GM18858 (cell line): ENCODE results near the gene PCDH1.
"Not testable (repeated sequence)": the region's sequence is repeated elsewhere in the genome, so short reads cannot be mapped to it uniquely, and the experiment has no call there.

ENCODE experiments used
- ATAC-seq: cut with Tn5 transposase; IDR thresholded peaks from one replicate; pipeline ENCODE4 v1.9.1; 2021; ENCODE audit not compliant: unreplicated experiment

PCDH1 gene

DNA sequence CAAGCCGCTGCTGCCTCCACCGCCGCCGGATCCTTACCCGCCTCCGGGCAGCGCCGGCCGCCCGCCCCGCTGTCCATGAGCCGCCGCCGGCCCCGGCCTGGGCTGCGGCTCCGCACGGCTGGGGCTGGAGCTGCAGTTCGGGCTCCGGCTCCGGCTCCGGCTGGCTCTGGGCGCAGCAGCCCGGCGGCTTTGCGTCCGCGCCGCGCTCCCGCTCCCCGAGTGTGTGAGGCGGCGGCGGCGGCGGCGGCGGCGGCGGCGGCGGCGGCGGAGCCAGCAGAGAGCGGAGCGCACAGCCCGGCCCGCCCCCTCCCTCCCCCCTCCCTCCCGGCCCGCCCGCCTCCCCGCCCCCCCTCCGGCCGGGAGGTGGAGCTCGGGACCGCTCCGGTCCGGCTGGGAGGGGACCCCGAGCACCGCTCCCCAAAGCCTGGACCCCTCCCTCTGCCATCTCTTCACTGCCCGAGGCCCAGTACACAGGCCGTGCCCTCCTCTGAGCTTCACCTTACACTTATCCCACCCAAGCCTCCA, at the start of gene PCDH1:
Gene PCDH1, minus strand, starts transcription at position 225 of the 525 bp plus-strand sequence. Its CDS starts 148 bp downstream, at position 77.
- ATAC-seq: no peak

DNA sequence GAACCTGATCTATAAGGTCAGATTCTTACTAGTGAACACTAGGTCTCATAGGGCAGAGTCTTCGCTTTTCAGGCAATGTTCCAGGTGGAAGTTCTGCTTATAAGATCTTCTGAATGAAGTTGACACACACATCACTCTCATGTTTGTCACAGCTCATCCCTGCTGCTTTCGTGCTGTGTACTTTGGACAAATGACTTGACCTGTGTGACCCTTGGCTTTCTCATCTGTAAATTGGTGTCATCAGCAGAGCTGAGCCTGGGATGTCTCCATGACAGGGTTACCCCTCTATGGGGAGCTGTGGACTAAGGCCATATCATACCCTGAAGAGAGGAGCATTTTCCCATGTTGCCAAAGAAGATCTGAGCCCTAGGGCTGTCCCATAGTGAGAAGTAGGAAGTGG, 48.2 kb upstream of the PCDH1 start:
- no peak for ATAC-seq

DNA sequence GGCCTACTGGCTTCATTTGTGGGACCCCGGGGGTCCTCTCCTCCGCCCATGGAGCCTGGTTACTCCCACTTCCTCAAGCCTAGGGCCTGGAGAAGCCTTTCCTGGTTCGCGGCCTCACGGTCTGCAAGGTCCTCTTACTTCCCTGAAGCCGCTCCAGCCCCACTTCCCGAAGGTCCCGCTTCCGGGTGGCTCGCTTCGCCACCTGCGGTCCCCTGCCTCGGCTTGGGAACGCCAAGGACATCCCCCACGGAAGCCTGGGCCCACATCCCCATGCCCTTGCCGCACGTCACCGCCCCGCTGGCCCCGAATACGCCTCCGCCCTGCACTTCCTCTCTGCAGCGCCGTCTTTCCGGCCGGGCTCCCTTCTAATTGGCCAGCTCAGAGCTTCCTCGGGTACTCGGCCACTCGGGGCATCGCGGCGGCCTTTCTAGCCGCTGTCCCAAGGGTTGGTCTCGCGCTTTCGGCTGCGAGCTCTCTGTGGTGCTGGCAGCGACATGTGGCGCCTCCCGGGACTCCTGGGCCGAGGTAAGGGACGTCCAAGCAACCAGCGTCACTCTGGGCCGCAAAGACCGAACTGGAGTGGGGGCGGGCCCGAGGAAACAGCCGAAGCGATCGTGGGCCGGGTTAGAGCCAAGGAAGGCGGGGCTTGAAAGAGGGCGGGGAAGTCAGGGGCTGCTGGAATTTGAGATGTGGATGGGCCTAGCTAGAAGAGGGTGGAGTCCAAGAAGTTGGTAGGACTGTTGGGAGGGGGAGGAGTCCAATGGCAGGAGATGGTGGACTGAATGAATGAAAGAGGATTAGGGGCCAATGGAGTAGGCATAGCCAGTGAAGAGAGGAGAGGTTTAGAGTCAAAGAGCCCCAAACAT, 45.5 kb upstream of the PCDH1 start, which contains the start of gene DELE1:
Gene DELE1, plus strand, starts transcription at position 424 of the 866 bp plus-strand sequence. Its CDS starts 71 bp downstream, at position 495.
- ATAC-seq: peak; percentile 89

DNA sequence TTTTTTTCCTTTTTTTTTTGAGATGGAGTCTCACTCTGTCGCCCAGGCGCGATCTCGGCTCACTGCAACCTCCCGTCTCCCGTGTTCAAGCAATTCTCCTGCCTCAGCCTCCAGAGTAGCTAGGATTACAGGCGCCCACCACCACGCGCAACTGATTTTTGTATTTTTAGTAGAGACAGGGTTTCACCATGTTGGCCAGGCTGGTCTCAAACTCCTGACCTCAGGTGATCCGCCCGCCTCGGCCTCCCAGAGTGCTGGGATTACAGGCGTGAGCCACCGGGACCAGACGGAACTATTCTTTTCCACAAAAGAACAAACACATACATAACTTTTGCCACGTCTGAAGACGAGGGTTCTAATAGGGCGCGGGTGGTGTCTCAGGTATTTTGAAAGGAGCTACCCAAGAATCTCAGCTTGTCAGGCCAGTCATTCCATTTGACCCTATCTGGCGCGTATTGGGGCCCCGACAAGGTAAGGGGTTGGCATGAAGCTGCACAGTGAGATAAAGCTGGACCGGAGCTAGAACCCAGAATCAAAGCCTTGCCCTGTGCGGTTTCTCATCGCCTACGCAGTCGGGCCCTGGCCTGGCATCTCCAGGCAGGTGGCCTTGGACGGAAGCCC, 44.7 kb upstream of the PCDH1 start:
- ATAC-seq: not testable (repeated sequence)

DNA sequence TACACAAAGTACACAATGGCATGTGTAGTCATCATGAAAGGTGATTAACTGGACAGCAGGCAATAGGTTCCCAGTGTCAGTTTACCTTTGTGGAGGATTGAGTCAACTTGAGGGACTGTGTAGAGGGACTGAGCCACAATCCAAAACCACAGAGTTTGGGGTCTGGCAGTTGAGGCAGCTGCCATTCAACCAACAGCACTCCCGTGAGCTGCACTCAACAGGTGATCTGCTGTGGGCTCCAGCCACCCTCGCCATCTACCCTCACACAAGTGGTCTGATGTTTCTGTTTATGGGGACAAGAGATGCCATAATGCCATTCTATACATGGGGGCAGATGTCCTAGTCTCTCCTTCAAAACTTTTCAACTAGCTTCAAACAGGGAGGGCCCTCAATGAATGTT, 42.6 kb upstream of the PCDH1 start:
- ATAC-seq: no peak

DNA sequence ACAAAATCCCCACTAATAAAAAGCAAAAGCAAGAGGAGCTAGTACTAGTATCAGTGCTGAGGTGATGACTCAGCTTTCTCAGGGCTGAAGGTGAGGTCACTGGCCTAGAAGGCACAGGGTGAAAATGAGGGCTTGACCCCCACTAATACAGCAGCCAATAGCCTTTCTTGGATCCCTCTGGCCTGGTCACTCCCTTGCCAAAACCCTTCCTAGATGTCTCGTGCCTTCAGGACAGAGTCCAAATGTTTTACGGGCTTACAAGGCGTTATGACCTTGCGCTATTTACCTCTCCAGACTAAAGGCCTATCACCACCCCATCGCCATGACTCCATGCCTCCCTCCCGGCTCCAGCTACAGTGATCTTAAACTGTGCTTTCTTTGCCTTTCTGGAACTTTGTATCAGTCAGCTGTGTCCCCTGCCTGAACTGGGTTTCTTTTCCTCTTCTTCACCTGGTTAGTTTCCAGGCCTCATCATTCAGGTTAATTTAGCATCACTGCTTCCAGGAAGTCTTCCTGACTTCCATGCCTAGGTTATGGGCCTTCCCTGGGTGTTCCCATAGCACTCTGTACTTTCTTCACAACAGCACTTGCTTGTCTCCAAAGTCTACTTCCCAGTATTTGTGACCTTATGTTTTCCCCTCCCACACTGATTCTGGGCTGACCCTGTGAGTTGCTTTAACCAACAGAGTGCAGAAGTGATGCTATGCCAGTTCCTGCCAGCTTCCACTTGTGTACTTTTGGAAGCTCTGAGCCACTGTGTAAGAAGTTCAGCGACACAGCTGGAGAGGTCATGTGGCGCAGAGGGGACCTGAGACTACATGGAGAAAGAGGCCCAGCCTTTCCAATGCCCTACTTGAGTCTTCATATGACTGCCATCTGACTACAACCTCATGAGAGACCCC, 41.3 kb upstream of the PCDH1 start:
- ATAC-seq: no peak

DNA sequence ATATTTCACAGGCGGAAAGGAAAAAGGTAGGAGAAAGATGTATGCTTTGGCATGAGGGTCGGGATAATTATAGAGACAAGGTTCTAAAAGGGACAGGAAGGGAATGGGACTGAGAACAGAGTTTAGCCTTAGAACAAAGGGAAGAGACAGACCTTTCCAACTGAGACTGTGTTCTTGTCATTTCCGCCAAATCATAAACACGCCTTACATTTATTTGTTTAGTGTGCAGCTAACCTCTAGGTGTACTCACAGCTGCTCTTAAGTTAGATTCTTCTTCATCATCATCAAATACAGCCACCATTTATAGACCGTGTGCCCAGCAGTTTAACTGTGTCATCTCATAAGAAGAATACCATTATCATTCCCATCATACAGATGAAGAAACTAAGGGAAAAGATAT, 39.5 kb upstream of the PCDH1 start:
- ATAC-seq: no peak

DNA sequence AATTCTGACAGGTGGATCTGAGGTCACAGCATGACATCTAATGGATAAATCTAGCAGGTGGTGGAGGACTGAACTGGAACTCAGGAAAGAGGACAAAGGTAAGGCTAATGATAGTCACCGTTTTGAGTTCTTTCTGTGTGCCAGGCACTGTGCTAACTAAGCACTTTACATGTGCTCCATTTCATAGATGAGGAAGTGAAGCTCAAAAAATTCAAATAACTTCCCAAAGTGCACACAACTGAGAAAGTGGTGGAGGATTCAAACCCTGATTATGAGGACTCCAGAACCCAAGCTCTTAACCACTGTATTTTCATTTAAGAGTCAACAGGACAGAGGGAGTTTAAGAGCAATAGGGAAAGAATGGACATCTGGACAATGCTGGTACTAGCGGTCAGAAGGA, 38.3 kb upstream of the PCDH1 start:
- no peak for ATAC-seq

DNA sequence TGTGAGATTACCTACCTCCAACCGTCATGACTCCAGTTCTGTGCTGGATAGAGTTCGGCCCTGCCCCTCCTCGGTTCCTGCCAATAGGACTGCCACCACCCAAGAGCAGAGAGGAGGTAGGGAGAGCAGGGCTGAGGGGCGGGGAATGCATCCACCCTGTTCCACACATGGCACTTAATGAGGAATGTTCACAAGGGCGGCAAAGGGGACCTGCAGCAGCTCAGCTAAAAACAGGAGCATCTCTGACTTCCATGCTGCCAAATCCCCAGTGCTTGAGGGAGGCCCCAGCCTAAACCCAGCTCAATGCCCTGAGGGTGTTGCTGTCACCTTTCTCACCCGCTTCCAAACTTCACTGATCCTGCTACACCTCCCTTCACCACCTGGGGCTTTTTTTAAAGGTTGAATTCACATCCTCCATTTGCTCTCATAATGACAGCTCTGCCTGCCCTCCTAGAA, 37.7 kb upstream of the PCDH1 start:
- ATAC-seq: no peak

DNA sequence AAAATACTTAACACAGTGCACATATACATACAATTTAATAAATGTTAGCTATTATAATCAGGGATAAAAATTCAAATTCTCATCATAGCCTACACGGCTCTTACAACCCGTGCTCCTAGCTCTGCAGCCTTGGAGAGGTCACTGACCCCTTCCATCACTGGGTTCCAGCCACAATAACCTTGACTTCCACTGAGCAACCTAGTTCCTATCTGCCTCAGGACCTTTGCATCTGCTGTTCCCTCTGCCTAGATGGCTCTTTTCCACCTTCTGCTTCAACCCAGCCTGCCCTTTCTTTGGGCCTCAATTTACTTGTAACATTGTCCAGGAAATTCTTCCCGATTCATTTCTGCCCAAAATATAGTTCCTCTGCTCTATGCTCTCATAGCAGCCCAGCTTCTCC, 36.6 kb upstream of the PCDH1 start:
- no peak for ATAC-seq

DNA sequence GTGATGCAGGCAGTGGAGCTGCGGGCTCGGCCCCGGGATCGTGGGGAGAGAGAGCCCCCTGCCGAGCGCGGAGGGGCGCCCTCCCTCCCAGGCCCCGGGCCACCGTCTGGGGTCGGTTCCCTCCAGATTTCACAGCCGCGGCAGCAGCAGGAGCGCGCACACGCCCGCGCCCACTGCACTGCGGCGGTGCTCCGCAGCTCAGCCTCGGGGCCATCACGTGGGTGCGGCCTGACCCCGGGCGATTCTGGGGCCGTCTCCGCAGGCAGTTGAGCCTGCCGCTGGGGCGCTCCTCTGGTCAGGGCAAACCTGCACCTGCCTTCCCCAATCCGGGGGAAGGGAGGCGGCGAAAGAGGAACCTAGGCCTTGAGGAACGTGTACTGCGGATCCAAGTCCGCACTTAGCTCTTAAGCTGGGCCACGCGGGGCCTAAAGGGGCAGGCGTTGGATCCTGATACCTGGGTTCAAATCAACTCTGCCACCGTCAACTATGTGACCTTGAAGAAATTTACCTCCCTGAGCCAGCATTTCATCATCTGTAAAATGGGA, 36.1 kb upstream of the PCDH1 start:
- ATAC-seq: peak; percentile 56

DNA sequence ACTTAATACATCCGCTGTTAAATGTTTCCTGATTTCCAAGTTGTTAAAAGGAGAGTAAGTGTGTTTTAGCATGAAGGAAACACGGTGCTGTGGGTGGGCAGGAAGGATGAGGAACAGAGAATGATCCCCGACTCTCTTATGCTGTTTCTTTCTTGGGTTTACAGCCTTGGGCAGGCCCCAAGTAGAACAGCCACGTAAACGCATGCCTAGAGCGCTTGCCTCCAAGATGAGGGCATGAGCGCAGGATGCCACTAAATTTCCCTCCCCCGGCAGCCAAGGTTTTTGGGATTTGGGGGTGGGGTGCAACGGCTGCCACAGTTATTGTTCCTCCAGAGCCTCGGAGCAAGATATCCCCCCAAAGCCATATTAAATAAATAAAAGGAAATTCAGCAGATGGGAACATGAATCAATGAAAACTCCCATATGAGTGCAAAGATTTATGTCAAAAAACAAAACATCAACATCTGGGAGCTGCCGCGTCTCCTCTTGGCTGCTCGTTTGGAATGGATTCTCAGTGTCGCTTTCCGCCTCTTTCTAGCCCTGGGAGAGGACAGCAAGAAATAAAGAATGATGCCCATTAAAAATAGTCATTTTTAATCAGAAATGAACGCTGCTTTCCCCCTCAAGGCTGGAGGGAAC, 35.5 kb upstream of the PCDH1 start:
- no peak for ATAC-seq

DNA sequence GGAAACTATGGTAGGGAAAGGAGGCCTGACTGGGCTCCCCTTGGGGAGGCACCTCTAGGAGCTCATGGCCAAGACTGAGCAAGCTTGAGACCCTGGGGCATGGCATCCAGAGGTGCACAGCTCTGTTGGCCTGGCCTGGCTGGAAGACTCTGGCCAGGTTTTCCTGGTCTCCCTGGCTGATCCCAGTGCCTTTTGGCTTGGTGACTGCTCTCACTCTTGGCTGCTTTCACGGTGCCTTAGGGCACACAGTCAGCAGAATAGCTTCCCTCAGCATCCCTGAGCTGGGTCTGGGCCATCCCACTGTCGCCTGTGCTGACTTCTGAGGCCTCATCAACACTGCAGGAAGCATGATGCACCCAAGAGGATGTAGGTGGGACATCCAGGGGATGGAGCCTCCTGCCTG, 32.1 kb upstream of the PCDH1 start:
- ATAC-seq: no peak

DNA sequence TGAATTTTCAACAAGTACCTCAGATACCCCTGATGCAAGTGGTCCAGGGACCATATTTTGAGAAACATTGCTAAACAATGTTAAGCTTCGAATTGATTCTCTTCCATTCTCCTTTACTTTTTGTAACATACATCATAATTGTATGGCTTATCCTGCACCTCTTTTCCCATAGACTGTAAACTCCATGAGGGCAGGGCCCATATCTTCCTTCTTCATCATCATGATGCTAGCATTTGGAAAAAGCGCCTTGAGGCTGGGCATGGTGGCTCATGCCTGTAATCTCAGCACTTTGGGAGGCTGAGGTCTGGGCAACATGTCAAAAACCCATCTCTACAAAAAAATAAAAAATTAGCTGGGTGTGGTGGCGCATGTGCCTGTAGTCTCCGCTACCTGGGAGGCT, 31.0 kb upstream of the PCDH1 start:
- ATAC-seq: no peak

DNA sequence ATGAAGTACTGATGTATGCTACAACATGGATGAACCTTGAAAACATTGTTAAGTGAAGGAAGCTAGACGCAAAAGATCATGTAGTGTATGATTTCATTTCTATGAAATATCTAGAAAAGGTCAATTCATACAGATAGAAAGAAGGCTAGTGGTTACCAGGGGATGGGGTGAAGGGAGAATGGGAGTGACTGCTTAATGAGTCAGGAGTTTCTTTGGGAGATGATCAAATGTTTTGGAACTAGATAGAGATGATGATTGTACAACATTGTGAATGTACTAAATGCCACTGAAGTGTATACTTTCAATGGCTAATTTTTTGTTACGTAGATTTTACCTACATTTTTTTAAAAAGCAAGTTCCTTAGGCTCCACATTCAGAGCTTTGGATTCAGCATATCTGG, 30.6 kb upstream of the PCDH1 start:
- ATAC-seq: no peak

DNA sequence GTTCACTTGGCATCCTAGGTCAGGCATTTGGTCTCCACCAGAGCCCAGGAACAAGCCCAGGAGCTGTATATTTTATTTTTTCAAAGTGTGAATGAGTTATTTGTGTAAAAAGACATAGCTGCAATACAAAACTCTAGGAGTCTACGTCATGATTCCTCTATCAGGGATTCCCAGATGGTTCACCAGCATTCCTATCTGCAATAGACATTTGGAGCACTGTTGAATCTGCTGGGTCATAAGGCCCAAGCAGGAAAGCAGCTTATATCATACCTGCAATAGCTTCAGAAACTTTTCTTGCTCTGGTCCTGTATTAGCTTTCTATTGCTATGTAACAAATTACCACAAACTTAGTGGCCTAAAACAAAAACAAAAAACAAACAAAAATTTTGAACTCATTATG, 28.8 kb upstream of the PCDH1 start:
- no peak for ATAC-seq

DNA sequence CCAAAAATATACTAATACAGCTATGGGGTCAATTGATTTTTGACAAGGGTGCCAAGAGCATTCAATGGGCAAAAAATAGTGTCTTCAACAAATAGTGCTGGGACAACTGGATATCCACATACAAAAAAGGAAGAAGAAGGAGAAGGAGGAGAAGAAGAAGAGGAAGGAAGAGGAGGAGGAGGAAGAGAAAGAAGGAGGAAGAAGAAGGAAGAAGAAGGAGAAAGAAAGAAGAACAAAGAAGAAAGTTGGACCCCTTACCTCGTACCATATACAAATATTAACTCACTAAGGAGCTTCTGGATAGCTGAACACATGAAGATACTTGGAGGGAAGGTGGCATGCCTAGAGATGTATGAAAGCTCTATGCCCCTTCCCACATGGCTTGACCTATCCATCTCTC, 28.3 kb upstream of the PCDH1 start:
- ATAC-seq: no peak

DNA sequence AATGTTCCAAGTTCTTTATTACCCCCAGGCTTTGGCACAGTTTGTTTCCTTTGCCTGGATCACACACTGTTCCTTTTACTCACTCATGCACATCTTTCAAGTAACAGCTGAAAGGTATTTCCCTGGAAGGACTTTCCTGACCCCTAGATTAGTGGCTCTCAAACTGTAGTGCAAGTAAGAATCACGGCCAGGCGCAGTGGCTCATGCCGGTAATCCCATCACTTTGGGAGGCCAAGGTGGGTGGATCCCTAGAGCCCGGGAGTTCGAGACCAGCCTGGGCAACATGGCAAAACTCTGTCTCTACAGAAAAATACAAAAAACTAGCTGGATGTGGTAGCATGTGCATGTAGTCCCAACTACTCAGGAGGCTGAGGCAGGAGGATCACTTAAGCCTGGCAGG, 26.3 kb upstream of the PCDH1 start:
- no peak for ATAC-seq

DNA sequence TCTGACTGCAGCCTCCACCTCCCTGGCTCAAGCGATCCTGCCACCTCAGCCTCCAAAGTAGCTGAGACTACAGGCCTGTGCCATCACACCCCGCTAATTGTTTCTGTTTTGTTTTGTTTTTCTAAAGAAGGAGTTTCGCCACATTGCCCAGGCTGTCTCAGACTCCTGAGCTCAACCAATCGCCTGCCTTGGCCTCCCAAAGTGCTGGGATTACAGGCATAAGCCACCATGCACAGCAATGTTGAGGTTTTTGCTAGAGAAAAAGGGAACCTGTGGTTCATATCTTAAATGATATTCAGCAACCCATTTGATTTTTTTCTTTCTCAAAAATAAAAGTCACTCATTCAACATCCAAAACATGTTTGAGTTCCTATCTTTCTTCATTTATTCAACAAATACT, 25.1 kb upstream of the PCDH1 start:
- no peak for ATAC-seq
